SK-N-MC (cell line): Measurements from ENCODE around the gene SPEM3.

Experiments
- EZH2 ChIP-seq: fragments of 200-600 bp; sonication (generic); IDR thresholded peaks from one replicate; pipeline ENCODE4 v1.6.1; 2017; ENCODE audit warnings: antibody characterized with exemption
- FOXP2 ChIP-seq: optimal IDR thresholded peaks from 2 replicates; pipeline ENCODE3; 2011; ENCODE audit warnings: mild to moderate bottlenecking, moderate library complexity; ENCODE audit not compliant: insufficient read depth; ENCODE audit errors: extremely low read length, control extremely low read depth
- POLR2AphosphoS5 ChIP-seq: IDR thresholded peaks from 2 replicates; pipeline ENCODE4 v1.6.1; 2012; ENCODE audit warnings: mild to moderate bottlenecking, low read depth, low read length, borderline replicate concordance

DNA sequence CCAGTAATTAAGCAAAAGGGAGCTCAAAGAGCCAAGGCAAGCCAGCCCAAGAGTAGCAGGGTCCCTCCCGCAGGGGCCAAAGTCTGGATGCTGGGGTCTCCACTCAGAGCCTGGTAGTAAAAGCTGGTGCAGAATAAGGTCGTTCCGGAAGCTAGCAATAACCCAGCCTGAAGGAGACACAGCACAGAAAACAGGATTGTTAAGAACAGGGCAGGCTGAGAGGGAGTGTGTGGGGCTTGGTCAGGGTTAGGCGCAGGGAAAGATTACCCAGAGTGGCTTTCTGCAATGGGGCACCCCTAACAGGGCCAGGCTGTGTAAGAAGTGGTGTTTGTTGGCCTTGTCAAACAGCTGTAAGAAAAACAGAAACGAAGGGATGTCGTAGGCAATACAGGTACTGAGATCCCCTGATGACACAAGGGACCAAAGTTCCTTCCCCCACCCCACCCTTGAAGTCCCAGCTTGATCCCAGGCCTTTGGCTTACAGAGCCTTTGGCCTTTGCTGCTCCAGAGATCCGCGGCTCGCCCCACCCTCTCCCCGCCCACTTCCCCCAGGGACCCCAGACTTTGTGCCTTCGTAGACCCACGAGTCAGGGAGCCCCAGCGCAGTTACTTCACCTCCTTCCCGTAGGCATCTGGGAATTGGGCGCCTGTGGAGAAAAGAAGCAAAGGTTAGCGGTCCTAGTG, 25.5 kb upstream of the SPEM3 start:
- TF ChIP-seq POLR2AphosphoS5, result no peak
- TF ChIP-seq EZH2, result no peak
- no peak for TF ChIP-seq FOXP2
